Left colon (tissue), 2 donors: ENCODE measurements around the gene NPHP3. TPM values are rescaled to one million over a fixed set of nuclear protein-coding genes. Genes with fewer than 3 reads are reported as not detected.
"Not testable (repeated sequence)": the region's sequence is repeated elsewhere in the genome, so short reads cannot be mapped to it uniquely, and the experiment has no call there.

Experiments used
- ATAC-seq: fragments of 200-7000 bp; cut with Tn5 transposase; one replicate; pipeline ENCODE4 v1.9.1; 2020; ENCODE audit warnings: mild to moderate bottlenecking, moderate library complexity
- DNase-seq, 2 donors: peaks; one replicate each; pipeline ENCODE4 v3.0.0-alpha.2; 2020
- intact Hi-C, 2 donors: fragments of 100-400 bp; cut with DNase I in 1 of 2; cut with micrococcal nuclease in 1 of 2; formaldehyde crosslinking; loops; one replicate each; pipeline versions ENCODE4 v1.11.2 to v1.14.0; 2022; cut with DNase I, micrococcal nuclease
- long read RNA-seq: library from polyadenylated mRNA; unstranded; transcript quantifications from one replicate; pipeline ENCODE4 v2.0.0, GENCODE V29; 2021
- total RNA-seq, 2 donors: library from RNA; stranded (reverse); fragmentation: NEBNext Ultra II Directional; extraction: Animal tissue kit (Norgen Biotek cat#: 25700); gene quantifications; one replicate each; pipeline ENCODE4 v1.2.1, GENCODE V29; 2021
- donor health status: DM: no; HTN: no; CAD: no.
- donor health status: DM: yes; HTN: yes; CAD: no.

NPHP3 gene, protein sequence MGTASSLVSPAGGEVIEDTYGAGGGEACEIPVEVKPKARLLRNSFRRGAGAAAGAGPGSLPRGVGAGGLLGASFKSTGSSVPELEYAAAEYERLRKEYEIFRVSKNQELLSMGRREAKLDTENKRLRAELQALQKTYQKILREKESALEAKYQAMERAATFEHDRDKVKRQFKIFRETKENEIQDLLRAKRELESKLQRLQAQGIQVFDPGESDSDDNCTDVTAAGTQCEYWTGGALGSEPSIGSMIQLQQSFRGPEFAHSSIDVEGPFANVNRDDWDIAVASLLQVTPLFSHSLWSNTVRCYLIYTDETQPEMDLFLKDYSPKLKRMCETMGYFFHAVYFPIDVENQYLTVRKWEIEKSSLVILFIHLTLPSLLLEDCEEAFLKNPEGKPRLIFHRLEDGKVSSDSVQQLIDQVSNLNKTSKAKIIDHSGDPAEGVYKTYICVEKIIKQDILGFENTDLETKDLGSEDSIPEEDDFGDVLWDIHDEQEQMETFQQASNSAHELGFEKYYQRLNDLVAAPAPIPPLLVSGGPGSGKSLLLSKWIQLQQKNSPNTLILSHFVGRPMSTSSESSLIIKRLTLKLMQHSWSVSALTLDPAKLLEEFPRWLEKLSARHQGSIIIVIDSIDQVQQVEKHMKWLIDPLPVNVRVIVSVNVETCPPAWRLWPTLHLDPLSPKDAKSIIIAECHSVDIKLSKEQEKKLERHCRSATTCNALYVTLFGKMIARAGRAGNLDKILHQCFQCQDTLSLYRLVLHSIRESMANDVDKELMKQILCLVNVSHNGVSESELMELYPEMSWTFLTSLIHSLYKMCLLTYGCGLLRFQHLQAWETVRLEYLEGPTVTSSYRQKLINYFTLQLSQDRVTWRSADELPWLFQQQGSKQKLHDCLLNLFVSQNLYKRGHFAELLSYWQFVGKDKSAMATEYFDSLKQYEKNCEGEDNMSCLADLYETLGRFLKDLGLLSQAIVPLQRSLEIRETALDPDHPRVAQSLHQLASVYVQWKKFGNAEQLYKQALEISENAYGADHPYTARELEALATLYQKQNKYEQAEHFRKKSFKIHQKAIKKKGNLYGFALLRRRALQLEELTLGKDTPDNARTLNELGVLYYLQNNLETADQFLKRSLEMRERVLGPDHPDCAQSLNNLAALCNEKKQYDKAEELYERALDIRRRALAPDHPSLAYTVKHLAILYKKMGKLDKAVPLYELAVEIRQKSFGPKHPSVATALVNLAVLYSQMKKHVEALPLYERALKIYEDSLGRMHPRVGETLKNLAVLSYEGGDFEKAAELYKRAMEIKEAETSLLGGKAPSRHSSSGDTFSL (N-terminal part only)
- 10 to 100 TPM; 17.1 to 21.3 TPM for total RNA-seq
- long read RNA-seq, full-length matches to known transcripts = 1 of 5 reads
- long read RNA-seq, partial matches to known transcripts = 3 of 5 reads
- long read RNA-seq, other reads (novel, unspliced or antisense) = 1 of 5 reads

DNA sequence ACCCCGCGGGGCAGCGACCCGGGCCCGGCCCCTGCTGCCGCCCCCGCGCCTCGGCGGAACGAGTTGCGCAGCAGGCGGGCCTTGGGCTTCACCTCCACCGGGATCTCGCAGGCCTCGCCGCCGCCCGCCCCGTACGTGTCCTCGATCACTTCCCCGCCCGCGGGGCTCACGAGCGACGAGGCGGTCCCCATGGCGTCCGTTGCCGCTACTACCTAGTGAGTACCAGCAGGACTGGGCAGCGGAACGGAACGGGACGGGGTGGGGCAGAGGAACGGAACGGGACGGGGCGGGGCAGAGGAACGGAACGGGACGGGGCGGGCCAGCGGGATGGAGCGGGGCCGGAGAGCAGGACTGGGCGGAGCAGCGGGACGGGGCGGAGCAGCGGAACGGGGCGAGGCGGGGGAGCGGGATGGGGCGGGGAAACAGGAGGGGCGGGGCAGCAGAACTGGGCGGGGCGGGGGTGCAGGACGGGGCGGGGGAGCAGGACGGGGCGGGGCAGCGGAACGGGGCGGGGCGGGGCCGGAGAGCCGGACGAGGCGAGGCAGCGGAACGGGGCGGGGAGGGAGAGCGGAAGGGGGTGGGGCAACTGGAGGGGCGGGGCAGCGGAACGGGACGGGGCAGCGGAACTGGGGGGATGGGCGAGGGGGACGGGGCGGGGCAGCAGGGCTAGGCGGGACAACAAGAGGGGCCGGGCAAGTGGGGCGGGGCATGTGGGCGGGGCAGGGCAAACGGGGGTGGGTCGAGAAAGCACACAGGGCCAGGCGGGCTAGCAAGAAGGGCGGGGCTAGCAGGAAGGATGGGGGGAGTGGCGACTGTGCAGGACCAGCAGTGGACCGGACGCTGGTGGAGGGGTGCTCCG lies at the start of gene NPHP3:
Gene NPHP3 (minus strand): TSS at position 245 of the 859 bp plus-strand sequence. CDS start 54 bp downstream, at position 191.
- ATAC-seq (peak; percentile 84), DNase-seq (peak; percentile 98 to 99)
- intact Hi-C loops = no loop called here

DNA sequence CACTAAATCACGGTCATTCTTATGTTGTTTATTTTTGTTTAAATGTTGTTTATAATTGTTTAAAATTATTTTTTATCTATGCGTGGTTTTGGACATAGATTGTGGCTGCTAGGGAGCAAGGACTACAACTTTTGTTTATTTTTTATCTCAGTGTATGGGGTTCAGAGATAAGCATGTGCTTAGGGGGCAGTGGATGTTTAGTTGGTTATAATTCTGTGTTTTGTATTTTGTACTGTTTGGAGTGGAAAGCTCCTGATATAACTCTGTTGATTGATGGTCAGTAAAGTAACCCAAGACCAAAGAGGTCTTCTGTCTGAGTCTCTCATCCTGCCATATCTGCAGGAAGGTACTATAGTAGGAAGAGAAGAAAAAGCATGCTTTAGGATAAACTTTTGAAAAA lies 36.5 kb upstream of the NPHP3 start:
- no peak for ATAC-seq
- intact Hi-C loops = no loop called here

DNA sequence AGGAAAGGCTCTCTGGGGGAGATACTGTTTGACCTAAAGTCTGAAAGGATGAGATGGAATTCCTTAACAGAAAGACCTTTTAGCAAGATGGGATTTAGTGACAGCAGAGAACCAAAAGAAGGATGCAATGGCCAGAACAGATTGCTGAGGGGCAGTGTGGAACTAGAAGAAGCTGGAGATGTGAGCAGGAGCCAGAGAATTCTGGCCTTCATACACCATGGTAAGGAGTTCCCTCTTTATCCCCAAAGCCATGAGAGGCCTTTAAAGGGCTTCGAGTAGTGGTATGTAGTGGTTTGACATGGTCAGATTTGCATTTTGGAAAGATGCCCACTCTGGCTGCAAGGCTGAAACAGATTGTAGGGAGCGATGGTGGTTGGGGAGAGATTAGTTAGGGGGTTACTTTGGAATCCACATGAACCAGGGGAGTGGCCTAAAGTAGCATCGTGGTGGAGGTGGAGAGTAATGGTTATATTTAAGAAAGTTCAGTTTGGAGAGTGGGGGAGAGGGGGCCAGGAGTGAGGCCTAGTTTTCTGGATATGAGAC lies 34.0 kb upstream of the NPHP3 start:
- intact Hi-C loops = no loop called here
- DNase-seq (no peak), ATAC-seq (no peak)

More for the DNA sequence above, 36.5 kb upstream of the NPHP3 start:
- DNase-seq = no peak

DNA sequence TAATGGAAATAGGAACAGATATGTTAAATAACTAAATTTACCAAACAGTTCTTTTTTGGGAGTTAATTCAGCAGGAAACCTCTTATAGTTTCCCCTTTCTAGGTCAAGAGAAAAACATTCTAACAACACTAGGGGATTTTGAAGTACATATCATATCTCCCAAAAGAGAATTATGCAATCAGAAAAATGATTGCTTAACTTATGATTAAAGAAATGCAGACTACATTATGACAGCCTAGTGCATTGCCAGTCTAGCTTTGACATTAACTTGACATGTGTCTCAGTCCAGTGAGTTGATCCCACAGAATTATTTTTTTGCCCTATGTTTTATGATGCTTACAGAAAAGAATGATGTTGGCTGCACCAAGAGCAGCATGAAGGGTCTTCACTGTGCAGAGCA lies 31.7 kb upstream of the NPHP3 start:
- ATAC-seq = no peak
- intact Hi-C loops = no loop called here
- DNase-seq = no peak

GRCh38 chr3:132749786-132750185 lies 27.6 kb upstream of the NPHP3 start:
- intact Hi-C loops = no loop called here
- DNase-seq = no peak

GRCh38 chr3:132746720-132747119 lies 24.5 kb upstream of the NPHP3 start:
- ATAC-seq, DNase-seq, intact Hi-C loops: not testable (repeated sequence)

More at GRCh38 chr3:132749786-132750185, 27.6 kb upstream of the NPHP3 start:
- no peak for ATAC-seq

DNA sequence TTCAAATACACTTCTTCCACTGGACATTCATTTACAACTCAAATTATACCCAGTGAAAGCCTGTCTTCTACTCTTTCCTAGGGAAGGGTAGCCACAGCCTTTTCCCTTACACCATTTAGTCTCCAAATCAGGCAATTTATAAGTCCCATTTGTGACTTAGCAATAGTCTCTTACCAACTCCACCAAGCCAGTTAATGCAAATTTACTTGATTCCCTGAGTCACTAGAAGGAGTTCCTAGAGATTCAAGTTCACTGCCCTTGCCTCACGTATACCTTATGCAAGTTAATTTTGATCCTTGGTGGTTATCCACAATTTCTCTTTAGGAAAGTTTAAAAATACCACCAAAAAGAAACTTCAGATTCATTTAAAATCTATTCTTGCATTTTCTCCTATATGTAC lies 16.1 kb upstream of the NPHP3 start:
- ATAC-seq (no peak), DNase-seq (no peak)
- intact Hi-C loops = loop anchor here in 1 of 2 donors (10.0 kb wide), 1 partner anchor 296 kb away; the partner anchor contains the start of gene TMEM108

DNA sequence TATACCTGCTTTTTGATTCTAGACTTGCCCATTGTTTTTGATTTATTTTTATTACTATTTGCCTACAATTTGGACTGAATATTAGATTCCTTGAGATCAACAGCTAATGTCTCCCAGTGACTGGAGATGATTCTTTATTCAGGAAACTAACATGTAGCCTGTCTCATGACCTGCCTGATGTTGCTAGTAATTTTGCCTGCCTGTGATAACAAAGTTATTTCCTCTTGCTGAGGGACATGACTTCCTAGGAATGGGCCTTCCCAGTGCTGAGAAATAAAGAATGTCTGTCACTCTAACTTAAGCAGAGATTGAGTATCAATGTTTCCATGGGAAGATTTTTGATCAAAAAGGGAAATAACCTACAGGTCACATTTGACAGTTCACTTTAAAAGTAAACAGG lies 13.4 kb upstream of the NPHP3 start:
- ATAC-seq (no peak), DNase-seq (no peak)
- intact Hi-C loops = loop anchor here in 1 of 2 donors (10.0 kb wide), 1 partner anchor 299 kb away; the partner anchor contains the start of gene TMEM108

GRCh38 chr3:132730891-132731580 lies 8.8 kb upstream of the NPHP3 start:
- intact Hi-C loops = loop anchor here in 1 of 2 donors (10.0 kb wide), 1 partner anchor 304 kb away; the partner anchor contains the start of gene TMEM108
- ATAC-seq (peak; percentile 77), DNase-seq (no peak)

- ATAC-seq = no peak
- intact Hi-C loops = no loop called here
- no peak for DNase-seq
These were observed 4.2 kb upstream of the NPHP3 start for GRCh38 chr3:132726341-132726823.

- ATAC-seq (no peak), DNase-seq (no peak)
- intact Hi-C loops = no loop called here
These were observed 1.1 kb upstream of the NPHP3 start for GRCh38 chr3:132723024-132723950.

DNA sequence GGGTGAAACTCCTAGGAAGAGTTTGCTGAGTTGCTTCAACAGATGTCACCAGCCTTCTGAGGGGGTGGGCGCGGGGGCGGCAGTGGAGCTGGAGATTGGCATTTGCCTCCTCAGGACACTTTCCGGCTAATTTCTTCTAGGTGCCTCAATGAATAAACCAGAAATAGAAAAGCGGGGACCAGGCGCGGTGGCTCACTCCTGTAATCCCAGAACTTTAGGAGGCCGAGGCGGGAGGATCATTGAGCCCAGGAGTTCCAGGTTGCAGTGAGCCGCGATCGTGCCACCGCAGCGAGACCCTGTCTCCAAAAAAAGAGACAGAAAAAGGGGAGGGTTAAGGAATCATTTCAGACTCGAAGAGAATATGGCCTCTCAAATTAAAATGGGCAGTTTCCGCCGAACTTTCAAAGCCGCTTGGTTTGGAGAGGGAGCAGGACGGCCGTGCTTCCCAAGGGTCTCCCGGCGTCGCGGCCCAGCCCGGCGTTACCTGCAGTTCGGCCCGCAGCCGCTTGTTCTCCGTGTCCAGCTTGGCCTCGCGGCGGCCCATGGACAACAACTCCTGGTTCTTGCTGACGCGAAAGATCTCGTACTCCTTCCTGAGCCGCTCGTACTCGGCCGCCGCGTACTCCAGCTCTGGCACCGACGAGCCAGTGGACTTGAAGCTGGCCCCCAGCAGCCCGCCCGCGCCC lies 587 bp downstream of the NPHP3 start:
- intact Hi-C loops = no loop called here
- ATAC-seq (peak; percentile 33), DNase-seq (peak; percentile 61 to 77)

- no peak for DNase-seq
- no peak for ATAC-seq
- intact Hi-C loops = no loop called here
These were observed 2.0 kb downstream of the NPHP3 start for GRCh38 chr3:132720228-132720627.

DNA sequence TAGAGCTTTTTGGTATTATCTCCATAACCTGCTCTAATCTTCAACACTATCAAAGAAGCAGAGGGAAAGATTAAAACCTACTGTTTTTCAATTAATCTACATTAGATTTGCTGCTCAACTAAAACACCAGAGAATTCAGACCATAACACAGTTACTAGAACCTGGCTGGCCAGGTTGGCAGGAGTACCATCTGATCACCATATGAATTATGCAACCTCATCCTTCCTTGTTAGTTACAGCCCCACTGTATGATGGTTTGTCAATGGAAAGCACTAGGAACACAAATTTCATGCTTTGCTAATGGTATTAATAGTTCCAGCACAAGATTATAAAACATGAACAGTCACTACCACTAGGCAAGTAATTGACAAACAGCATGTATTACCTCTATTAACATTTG lies 5.8 kb downstream of the NPHP3 start:
- DNase-seq (no peak), ATAC-seq (no peak)
- intact Hi-C loops = no loop called here
